Astrocyte of the spinal cord (primary cell): ENCODE results near the gene KAZN.
A peak's percentile ranks its signal among the peaks of the same experiment; 100 is the strongest.

Experiments used
- DNase-seq: peaks from one replicate; pipeline ENCODE4 v3.0.0; 2011; ENCODE audit warnings: low read depth, low spot score
- H3K4me3 ChIP-seq: 2 replicates; pipeline ENCODE4 v1.5.1; 2011; ENCODE audit warnings: low read depth, mild to moderate bottlenecking, low read length, moderate library complexity
- CTCF ChIP-seq: IDR thresholded peaks from 2 replicates; pipeline ENCODE4 v1.5.1; 2012; ENCODE audit warnings: low read depth, mild to moderate bottlenecking, low read length, inconsistent platforms
- in situ Hi-C: cut with HindIII; loops from 2 replicates; pipeline ENCODE4 v1.10.0; 2017; ENCODE audit warnings: low sequenced_read_pairs

KAZN gene

GRCh38 chr1:14742181-14742980 lies 143.9 kb downstream of the KAZN start:
- TF ChIP-seq CTCF, result no peak
- no peak overlapping the region for H3K4me3 ChIP-seq
- peak; percentile 95 for DNase-seq
- in situ Hi-C loops, result no loop called here

GRCh38 chr1:14743368-14743767 lies 144.9 kb downstream of the KAZN start:
- no peak overlapping the region for H3K4me3 ChIP-seq
- DNase-seq, result no peak
- no peak for TF ChIP-seq CTCF
- in situ Hi-C loops, result no loop called here

GRCh38 chr1:14745001-14745720 lies 146.7 kb downstream of the KAZN start:
- no peak for TF ChIP-seq CTCF
- DNase-seq, result no peak
- H3K4me3 ChIP-seq, result no peak overlapping the region
- in situ Hi-C loops, result no loop called here

- no peak for TF ChIP-seq CTCF
- in situ Hi-C loops, result no loop called here
- DNase-seq, result no peak
- no peak overlapping the region for H3K4me3 ChIP-seq
Measured at GRCh38 chr1:14745789-14746188, 147.3 kb downstream of the KAZN start.

GRCh38 chr1:14746393-14746792 lies 147.9 kb downstream of the KAZN start:
- H3K4me3 ChIP-seq, result no peak overlapping the region
- in situ Hi-C loops, result no loop called here
- no peak for TF ChIP-seq CTCF
- DNase-seq, result no peak

GRCh38 chr1:14748151-14748550 lies 149.7 kb downstream of the KAZN start:
- no peak overlapping the region for H3K4me3 ChIP-seq
- TF ChIP-seq CTCF, result no peak
- DNase-seq, result no peak
- in situ Hi-C loops, result no loop called here
